ENCODE results near the gene RAE1.

GRCh38 chr20:57386762-57387161 lies 35.7 kb downstream of the RAE1 start:
- TF ChIP-seq CTCF (conservative IDR thresholded peaks at IDR 0.05; ENCODE audit: low read length) (no peak), EZH2phosphoT487 (IDR thresholded peaks at IDR 0.05; ENCODE audit: borderline replicate concordance) (no peak)
